A549 treated with dexamethasone at 1 μM for 4 hours (cell line): ENCODE results near the gene PRAMEF27. TPM values are rescaled to one million over a fixed set of nuclear protein-coding genes. Genes with fewer than 3 reads are reported as not detected.

Experiments used
- total RNA-seq: library from RNA; stranded (reverse); fragments of 200-300 nt; extraction: Qiagen RNA extraction; gene quantifications from 5 replicates; pipeline ENCODE4 v1.2.3, GENCODE V29; 2022

The PRAMEF27 gene
- not detected in 5 replicates for total RNA-seq

GRCh38 chr1:13056475-13056874, at the start of gene PRAMEF27:
PRAMEF27 (minus strand) TSS chr1:13056575; CDS start chr1:13053659, 2,916 bp downstream.

DNA sequence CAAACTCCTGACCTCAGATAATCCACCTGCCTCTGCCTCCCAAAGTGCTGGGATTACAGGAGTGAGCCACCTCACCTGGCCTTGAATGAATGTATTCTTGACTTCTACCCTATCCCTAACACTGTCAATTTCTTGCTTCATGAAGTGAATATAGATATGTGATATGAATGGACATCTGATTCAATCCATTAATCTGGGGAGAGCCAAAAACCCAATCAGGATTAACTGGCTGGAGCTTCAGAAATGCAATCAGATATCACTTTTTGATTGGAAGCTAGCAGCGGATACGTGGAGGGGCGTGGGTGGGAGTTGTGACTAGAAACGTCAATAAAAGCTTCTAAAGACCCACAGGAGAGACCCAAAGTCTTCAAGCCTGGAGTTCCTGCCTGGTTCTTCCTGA, 14.1 kb upstream of the PRAMEF27 start, which contains the start of gene PRAMEF25:
Gene PRAMEF25, plus strand, starts transcription at position 301 of the 400 bp plus-strand sequence. CDS start 2,920 bp downstream, outside the sequence.

Other genes starting within 250 kb of the PRAMEF27 start
- gene PRAMEF11, start 225.2 kb downstream of the PRAMEF27 start, total RNA-seq = not detected in 5 replicates
- not detected in 5 replicates for gene HNRNPCL1, start 207.9 kb downstream of the PRAMEF27 start, total RNA-seq
- gene PRAMEF2, start 199.5 kb downstream of the PRAMEF27 start, total RNA-seq = 0.07 to 0.24 TPM (median 0.13 TPM) in 5 replicates
- 0.06 TPM in 1 of 5 replicates, not detected in the others for gene PRAMEF4, start 170.4 kb downstream of the PRAMEF27 start, total RNA-seq
- gene PRAMEF10, start 158.3 kb downstream of the PRAMEF27 start, total RNA-seq = not detected in 5 replicates
- gene PRAMEF7, start 140.0 kb downstream of the PRAMEF27 start, total RNA-seq = 0.07 to 0.15 TPM (median 0.12 TPM) in 3 of 5 replicates, not detected in the others
- gene PRAMEF6, start 109.0 kb downstream of the PRAMEF27 start, total RNA-seq = not detected in 5 replicates
- not detected in 5 replicates for gene HNRNPCL3, start 4.2 kb upstream of the PRAMEF27 start, total RNA-seq
- not detected in 5 replicates for gene PRAMEF25, start 14.2 kb upstream of the PRAMEF27 start, total RNA-seq
- gene HNRNPCL2, start 60.3 kb upstream of the PRAMEF27 start, total RNA-seq = not detected in 5 replicates
- gene PRAMEF26, start 99.4 kb upstream of the PRAMEF27 start, total RNA-seq = not detected in 5 replicates
- gene HNRNPCL4, start 109.1 kb upstream of the PRAMEF27 start, total RNA-seq = not detected in 5 replicates
- gene PRAMEF9, start 115.3 kb upstream of the PRAMEF27 start, total RNA-seq = not detected in 5 replicates
- 0.09 TPM in 1 of 5 replicates, not detected in the others for gene PRAMEF13, start 144.8 kb upstream of the PRAMEF27 start, total RNA-seq
- not detected in 5 replicates for gene PRAMEF18, start 169.6 kb upstream of the PRAMEF27 start, total RNA-seq
- not detected in 5 replicates for gene PRAMEF5, start 197.6 kb upstream of the PRAMEF27 start, total RNA-seq
- gene PRAMEF8, start 228.6 kb upstream of the PRAMEF27 start, total RNA-seq = 0.11 TPM in 1 of 5 replicates, not detected in the others
- gene PRAMEF33, start 247.0 kb upstream of the PRAMEF27 start, total RNA-seq = not detected in 5 replicates